Right lobe of liver (tissue), 6 donors: ENCODE results near the gene HOXC11. TPM values are rescaled to one million over a fixed set of nuclear protein-coding genes. Genes with fewer than 3 reads are reported as not detected.

Experiments used
- ATAC-seq, 4 donors: fragments of 200-7000 bp; cut with Tn5 transposase; one replicate each; pipeline ENCODE4 v1.9.1; 2020; ENCODE audit warnings: mild to moderate bottlenecking in 4 of 4, moderate library complexity in 4 of 4
- DNase-seq, 3 donors: peaks; one replicate each; pipeline ENCODE4 v3.0.0-alpha.2; 2020
- H3K27ac ChIP-seq, 3 donors: fragments of 200-600 bp; one replicate each; pipeline ENCODE4 v1.8.0; 2022
- H3K27me3 ChIP-seq, 2 donors: fragments of 200-600 bp; one replicate each; pipeline ENCODE4 v1.8.0; 2022
- H3K36me3 ChIP-seq, 4 donors: fragments of 200-600 bp; sonication (generic) in 1 of 4; one replicate each; pipeline versions ENCODE4 v1.5.1 to v1.8.0; 2017 to 2022; ENCODE audit warnings: control low read depth in 1 of 4
- H3K4me1 ChIP-seq, 4 donors: fragments of 200-600 bp; sonication (generic) in 1 of 4; one replicate each; pipeline versions ENCODE4 v1.5.1 to v1.8.0; 2017 to 2022; ENCODE audit warnings: control low read depth in 1 of 4
- H3K4me3 ChIP-seq, 3 donors: fragments of 200-600 bp; one replicate each; pipeline ENCODE4 v1.8.0; 2022
- H3K9me3 ChIP-seq, 4 donors: fragments of 200-600 bp; sonication (generic) in 1 of 4; one replicate each; pipeline versions ENCODE4 v1.5.1 to v1.8.0; 2017 to 2022; ENCODE audit warnings: control low read depth in 1 of 4
- CTCF ChIP-seq, 4 donors: fragments of 200-600 bp in 3 of 4; fragments of 450-650 bp in 1 of 4; IDR thresholded peaks; one replicate each; pipeline versions ENCODE4 v1.5.1 to v1.8.0; 2016 to 2022; ENCODE audit warnings: antibody characterized with exemption in 4 of 4, mild to moderate bottlenecking in 2 of 4
- POLR2A ChIP-seq: fragments of 450-650 bp; IDR thresholded peaks from one replicate; pipeline ENCODE4 v1.6.1; 2017; ENCODE audit warnings: antibody characterized with exemption, mild to moderate bottlenecking
- WGBS: methylation state at CpG from one replicate; pipeline ENCODE4 v1.1.6; 2018; ENCODE audit warnings: low coverage, low lambda C conversion rate; ENCODE audit not compliant: insufficient coverage; ENCODE audit errors: missing lambda C conversion rate; 5-methylcytosine and 5-hydroxymethylcytosine counted together
- intact Hi-C, 2 donors: fragments of 100-400 bp; cut with DNase I; formaldehyde crosslinking; loops; one replicate each; pipeline versions ENCODE4 v1.11.2 to v1.14.1; 2022
- total RNA-seq, 6 experiments: library from RNA; depleted of rRNA in 2 of 6; stranded (reverse); fragments of >200 nt in 2 of 6; fragmentation: NEBNext Ultra II Directional in 3 of 6; extraction: Animal tissue kit (Norgen Biotek cat#: 25700) in 3 of 6; gene quantifications; one replicate each; pipeline versions ENCODE4 v1.1.0 to v1.2.4, GENCODE V29; 2016 to 2023
- donor health status: DM: no; HTN: yes; CAD: no.
- donor health status: DM: no; HTN: no; CAD: no.
- donor health status: DM: no; HTN: no; CAD: no.
- donor health status: DM: no; HTN: yes; CAD: no.
- donor health status: DM: no; HTN: yes; CAD: no.

The HOXC11 gene
- total RNA-seq, 6 experiments from 2014 or later, result not detected

- peak overlapping the region in 1 of 3 donors; percentile 11 for H3K4me3 ChIP-seq
- H3K27me3 ChIP-seq, result peaks cover under 1 to 42% of the 10 kb centered on the region in 2 donors
- H3K4me1 ChIP-seq, result peaks cover 0 to 7% (median 0%) of the 10 kb centered on the region in 4 donors
- DNase-seq, result peak; percentile 86 to 89 (median 88)
- H3K9me3 ChIP-seq, result no peaks in the 10 kb centered on the region
- H3K36me3 ChIP-seq, result no peaks in the 10 kb centered on the region
- ATAC-seq, result peak; percentile 92 to 97 (median 95)
- peak; percentile 95 to 97 (median 95) for TF ChIP-seq CTCF (IDR thresholded peaks at IDR 0.05)
- no peak for TF ChIP-seq POLR2A
- 5% methylated on average over 26 of the region's 39 CpGs for WGBS
- intact Hi-C loops, result loop anchor here (5.0 kb wide), 2 partner anchors 196 to 201 kb away; no protein-coding TSS in a partner anchor
- H3K27ac ChIP-seq, result no peak overlapping the region
Measured at GRCh38 chr12:54005853-54006558, 33.1 kb downstream of the HOXC11 start.

- no peaks in the 10 kb centered on the region for H3K36me3 ChIP-seq
- WGBS, result 4% methylated on average over 7 of the region's 22 CpGs
- intact Hi-C loops, result loop anchor here (5.0 kb wide), 2 partner anchors 196 to 201 kb away; no protein-coding TSS in a partner anchor
- no peak for ATAC-seq
- H3K27ac ChIP-seq, result no peak overlapping the region
- no peak for DNase-seq
- H3K27me3 ChIP-seq, result peaks cover 0 to 36% of the 10 kb centered on the region in 2 donors
- H3K9me3 ChIP-seq, result no peaks in the 10 kb centered on the region
- peak overlapping the region in 1 of 3 donors; percentile 11 for H3K4me3 ChIP-seq
- no peak for TF ChIP-seq CTCF (IDR thresholded peaks at IDR 0.05)
- no peak for TF ChIP-seq POLR2A
- peaks cover 0 to 7% (median 0%) of the 10 kb centered on the region in 4 donors for H3K4me1 ChIP-seq
Measured at GRCh38 chr12:54006559-54007220, 33.8 kb downstream of the HOXC11 start.

GRCh38 chr12:54007538-54008259 lies 34.8 kb downstream of the HOXC11 start:
- Histone ChIP-seq H3K9me3 (no peaks in the 10 kb centered on the region), H3K27ac (no peak overlapping the region), H3K4me1 (peaks cover 0 to 7% (median 0%) of the 10 kb centered on the region in 4 donors), H3K4me3 (no peak overlapping the region), H3K36me3 (no peaks in the 10 kb centered on the region), H3K27me3 (peaks cover 0 to 42% of the 10 kb centered on the region in 2 donors)
- intact Hi-C loops, result loop anchor here (5.0 kb wide), 2 partner anchors 195 to 200 kb away; no protein-coding TSS in a partner anchor
- TF ChIP-seq CTCF (IDR thresholded peaks at IDR 0.05) (no peak), POLR2A (no peak)
- ATAC-seq (no peak), DNase-seq (no peak)
- WGBS, result 22% methylated on average over 2 of the region's 2 CpGs

- intact Hi-C loops, result loop anchor here (5.0 kb wide), 2 partner anchors 194 to 199 kb away; no protein-coding TSS in a partner anchor
- no peak overlapping the region for H3K4me3 ChIP-seq
- DNase-seq, result no peak
- no peaks in the 10 kb centered on the region for H3K9me3 ChIP-seq
- TF ChIP-seq CTCF (IDR thresholded peaks at IDR 0.05) (no peak), POLR2A (no peak)
- H3K27ac ChIP-seq, result no peak overlapping the region
- peaks cover 0 to 7% (median 0%) of the 10 kb centered on the region in 4 donors for H3K4me1 ChIP-seq
- no peaks in the 10 kb centered on the region for H3K36me3 ChIP-seq
- 29% methylated on average over 1 of the region's 2 CpGs for WGBS
- peaks cover 0 to 48% of the 10 kb centered on the region in 2 donors for H3K27me3 ChIP-seq
- ATAC-seq, result no peak
Measured at GRCh38 chr12:54008260-54008552, 35.3 kb downstream of the HOXC11 start.
